Limb (tissue), 2 donors: ENCODE results near the gene CHRD.

Source experiments
- DNase-seq, 2 donors: peaks; one replicate each; pipeline ENCODE4 v3.0.0-alpha.2; 2016; ENCODE audit errors: extremely low spot score in 2 of 2

The CHRD gene

GRCh38 chr3:184360929-184361531 lies 18.8 kb upstream of the CHRD start:
- peak in 1 of 2 donors; percentile 32 for DNase-seq

GRCh38 chr3:184361532-184361931 lies 18.3 kb upstream of the CHRD start, which contains the start of the genes CLCN2 and POLR2H:
CLCN2 (minus strand) TSS chr3:184361605; CDS start chr3:184361479, 126 bp downstream.
POLR2H (plus strand) TSS chr3:184361710; CDS start chr3:184363493, 1,783 bp downstream.
- DNase-seq: no peak

GRCh38 chr3:184361932-184362667 lies 17.8 kb upstream of the CHRD start:
- DNase-seq: peak in 1 of 2 donors; percentile 82

- peak; percentile 96 to 98 for DNase-seq
These were observed 16.9 kb upstream of the CHRD start for GRCh38 chr3:184362668-184363546.

- peak in 1 of 2 donors; percentile 43 for DNase-seq
These were observed 13.1 kb upstream of the CHRD start for GRCh38 chr3:184366619-184367289.

GRCh38 chr3:184368116-184368515 lies 11.7 kb upstream of the CHRD start:
- no peak for DNase-seq

- DNase-seq: peak in 1 of 2 donors; percentile 32
These were observed 11.2 kb upstream of the CHRD start for GRCh38 chr3:184368586-184369183.

- DNase-seq: peak; percentile 81 to 83
These were observed 8.3 kb upstream of the CHRD start for GRCh38 chr3:184371570-184372018.

GRCh38 chr3:184372296-184372821 lies 7.5 kb upstream of the CHRD start:
- no peak for DNase-seq

GRCh38 chr3:184372911-184373310 lies 6.9 kb upstream of the CHRD start:
- no peak for DNase-seq

GRCh38 chr3:184373422-184373821 lies 6.4 kb upstream of the CHRD start:
- no peak for DNase-seq

GRCh38 chr3:184375747-184376461 lies 4.0 kb upstream of the CHRD start:
- DNase-seq: no peak

GRCh38 chr3:184377374-184377773 lies 2.5 kb upstream of the CHRD start:
- no peak for DNase-seq

- DNase-seq: peak in 1 of 2 donors; percentile 39
These were observed 1.9 kb upstream of the CHRD start, which contains the start of gene THPO for GRCh38 chr3:184377882-184378445. THPO (minus strand) TSS chr3:184378207; CDS start chr3:184376259, 1,948 bp downstream.

- peak in 1 of 2 donors; percentile 45 for DNase-seq
These were observed 1.1 kb upstream of the CHRD start for GRCh38 chr3:184378651-184379357.

GRCh38 chr3:184380185-184380626 lies 352 bp downstream of the CHRD start:
- DNase-seq: peak; percentile 59 to 90

GRCh38 chr3:184380627-184381260 lies 890 bp downstream of the CHRD start:
- DNase-seq: no peak
